OCI-LY7 (cell line): ENCODE data around the gene UVRAG.

Source experiments
- CTCF ChIP-seq: fragments of 200-600 bp; sonication (generic); conservative IDR thresholded peaks from 2 replicates; pipeline ENCODE4 v1.5.1; 2014; ENCODE audit warnings: mild to moderate bottlenecking, antibody characterized with exemption, low read length, moderate library complexity, mixed read lengths
- EZH2phosphoT487 ChIP-seq: fragments of 200-600 bp; sonication (generic); IDR thresholded peaks from 2 replicates; pipeline ENCODE4 v1.6.1; 2018; ENCODE audit warnings: low read depth, borderline replicate concordance, mild to moderate bottlenecking, mixed run types, antibody characterized with exemption, low read length, moderate library complexity, mixed read lengths

- TF ChIP-seq CTCF (no peak), EZH2phosphoT487 (no peak)
Measured at GRCh38 chr11:76087749-76088148, 272.7 kb downstream of the UVRAG start.
